Left hindlimb (tissue), 1 donor: ENCODE results near the gene CDH23.
A peak's percentile ranks its signal among the peaks of the same experiment; 100 is the strongest.
"Not testable (repeated sequence)": the region's sequence is repeated elsewhere in the genome, so short reads cannot be mapped to it uniquely, and the experiment has no call there.

ENCODE experiments used
- DNase-seq: peaks from one replicate; pipeline ENCODE4 v3.0.0-alpha.2; 2018

The CDH23 gene

GRCh38 chr10:71588685-71589084 lies 192.0 kb downstream of the CDH23 start:
- no peak for DNase-seq

- DNase-seq = no peak
These were observed 193.2 kb downstream of the CDH23 start for GRCh38 chr10:71589617-71590551.

GRCh38 chr10:71590781-71591350 lies 194.1 kb downstream of the CDH23 start:
- DNase-seq = no peak

GRCh38 chr10:71594934-71595571 lies 198.3 kb downstream of the CDH23 start:
- no peak for DNase-seq

GRCh38 chr10:71595649-71596048 lies 198.9 kb downstream of the CDH23 start:
- DNase-seq = no peak

- DNase-seq = no peak
These were observed 199.4 kb downstream of the CDH23 start for GRCh38 chr10:71596127-71596526.

- DNase-seq = no peak
These were observed 200.0 kb downstream of the CDH23 start for GRCh38 chr10:71596759-71597158.

GRCh38 chr10:71597821-71598498 lies 201.2 kb downstream of the CDH23 start:
- no peak for DNase-seq

GRCh38 chr10:71598621-71599055 lies 201.9 kb downstream of the CDH23 start:
- DNase-seq = peak; percentile 73

- DNase-seq = no peak
These were observed 202.8 kb downstream of the CDH23 start for GRCh38 chr10:71599518-71599917.

GRCh38 chr10:71600242-71600641 lies 203.5 kb downstream of the CDH23 start:
- not testable (repeated sequence) for DNase-seq

- no peak for DNase-seq
These were observed 204.1 kb downstream of the CDH23 start for GRCh38 chr10:71600849-71601248.

- no peak for DNase-seq
These were observed 204.6 kb downstream of the CDH23 start for GRCh38 chr10:71601273-71601672.

- DNase-seq = no peak
These were observed 206.4 kb downstream of the CDH23 start for GRCh38 chr10:71603150-71603549.

- DNase-seq = no peak
These were observed 207.0 kb downstream of the CDH23 start for GRCh38 chr10:71603754-71604153.

GRCh38 chr10:71604324-71605018 lies 207.8 kb downstream of the CDH23 start:
- DNase-seq = no peak

- DNase-seq = no peak
These were observed 208.7 kb downstream of the CDH23 start for GRCh38 chr10:71605263-71605962.

GRCh38 chr10:71606257-71607081 lies 209.7 kb downstream of the CDH23 start:
- DNase-seq = no peak

GRCh38 chr10:71607082-71607443 lies 210.3 kb downstream of the CDH23 start:
- no peak for DNase-seq

GRCh38 chr10:71608819-71609768 lies 212.4 kb downstream of the CDH23 start:
- DNase-seq = peak; percentile 72
